Endodermal cell (in vitro differentiated cells): ENCODE measurements around the gene VEGFA. TPM values are rescaled to one million over a fixed set of nuclear protein-coding genes. Genes with fewer than 3 reads are reported as not detected.

Experiments
- DNase-seq: peaks from one replicate; pipeline ENCODE4 v3.0.0-alpha.2; 2017
- H3K27ac ChIP-seq: 2 replicates; pipeline ENCODE4 v1.5.1; 2013; ENCODE audit warnings: mild to moderate bottlenecking, low read depth, low read length, moderate library complexity
- H3K27me3 ChIP-seq: 2 replicates; pipeline ENCODE4 v1.6.1; 2013; ENCODE audit warnings: mild to moderate bottlenecking, low read length, moderate library complexity; ENCODE audit not compliant: insufficient read depth, control insufficient read depth, poor library complexity, severe bottlenecking
- H3K36me3 ChIP-seq: 2 replicates; pipeline ENCODE4 v1.7.0; 2013; ENCODE audit warnings: mild to moderate bottlenecking, low read length, moderate library complexity; ENCODE audit not compliant: control insufficient read depth, insufficient read depth
- H3K4me1 ChIP-seq: one replicate; pipeline ENCODE4 v1.7.0; 2013; ENCODE audit warnings: low read length; ENCODE audit not compliant: control insufficient read depth, insufficient read depth
- H3K4me3 ChIP-seq: 2 replicates; pipeline ENCODE4 v1.5.1; 2013; ENCODE audit warnings: mild to moderate bottlenecking, low read length, moderate library complexity
- H3K9ac ChIP-seq: 2 replicates; pipeline ENCODE4 v1.6.1; 2013; ENCODE audit warnings: mild to moderate bottlenecking, low read length, moderate library complexity; ENCODE audit not compliant: poor library complexity, severe bottlenecking; ENCODE audit errors: extremely low read depth
- H3K9me3 ChIP-seq: 2 replicates; pipeline ENCODE4 v1.6.1; 2013; ENCODE audit warnings: mild to moderate bottlenecking, low read length, moderate library complexity; ENCODE audit not compliant: control insufficient read depth
- H3K27ac Mint-ChIP-seq: 2 replicates; pipeline ENCODE4 v1.8.0; 2020; ENCODE audit warnings: mixed read lengths
- H3K27me3 Mint-ChIP-seq: 2 replicates; pipeline ENCODE4 v1.8.0; 2021; ENCODE audit warnings: mild to moderate bottlenecking, mixed read lengths; ENCODE audit not compliant: insufficient read depth
- H3K36me3 Mint-ChIP-seq: 2 replicates; pipeline ENCODE4 v1.8.0; 2020; ENCODE audit warnings: low read depth, mixed read lengths
- H3K4me1 Mint-ChIP-seq: 2 replicates; pipeline ENCODE4 v1.8.0; 2020; ENCODE audit warnings: mixed read lengths
- H3K4me3 Mint-ChIP-seq: 2 replicates; pipeline ENCODE4 v1.8.0; 2020; ENCODE audit warnings: mild to moderate bottlenecking, moderate library complexity, mixed read lengths
- H3K9me3 Mint-ChIP-seq: 2 replicates; pipeline ENCODE4 v1.8.0; 2020; ENCODE audit warnings: mild to moderate bottlenecking, mixed read lengths
- WGBS, 2 experiments: methylation state at CpG; one replicate each; pipeline versions ENCODE4 v1.1.5 to v1.1.7; 2013; ENCODE audit warnings: missing lambda C conversion rate in 2 of 2, mixed read lengths in 1 of 2; ENCODE audit not compliant: insufficient coverage in 1 of 2, insufficient read length in 1 of 2; 5-methylcytosine and 5-hydroxymethylcytosine counted together
- total RNA-seq, 2 donors: library from RNA; stranded (reverse); fragmentation: NEBNext Ultra II Directional in 1 of 2; extraction: Animal tissue kit (Norgen Biotek cat#: 25700) in 1 of 2; gene quantifications; 2 replicates in 1 of 2; 3 replicates in 1 of 2; pipeline ENCODE4 v1.2.1, GENCODE V29; 2021
- TF ChIP-seq, protein P1 (sequence below): fragments of 200-600 bp; sonication (generic); conservative IDR thresholded peaks from 2 replicates; pipeline ENCODE4 v1.5.0; 2021; ENCODE audit warnings: antibody characterized with exemption, mild to moderate bottlenecking

The VEGFA gene
- total RNA-seq, 2 donors from 2014 or later, result 163 to 254 TPM

DNA sequence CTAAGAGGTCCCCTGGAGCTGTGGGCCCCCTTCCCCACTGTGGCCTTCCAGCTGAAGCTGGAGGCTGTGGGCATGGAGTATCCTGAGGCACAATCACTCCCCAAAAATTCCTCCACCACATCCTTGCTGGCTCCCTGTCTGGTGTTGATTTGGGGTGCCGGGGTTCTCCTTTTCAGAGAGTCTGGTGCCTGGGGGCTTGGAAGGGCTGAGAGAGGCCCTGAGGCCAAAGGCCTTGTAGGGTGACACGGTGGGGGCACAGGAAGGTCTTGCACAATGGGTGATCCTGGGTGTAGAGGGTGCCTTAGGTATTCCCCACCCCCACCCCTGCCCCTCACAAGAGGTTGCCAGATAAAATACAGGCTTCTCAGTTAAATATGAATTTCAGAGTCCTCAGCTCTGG is 33.2 kb upstream of the VEGFA start:
- Histone ChIP-seq H3K27ac (no peak overlapping the region), H3K36me3 (no peaks in the 10 kb centered on the region), H3K9me3 (peaks cover 4% of the 10 kb centered on the region), H3K4me3 (no peak overlapping the region), H3K4me1 (peaks cover 21% of the 10 kb centered on the region), H3K9ac (no peak overlapping the region), H3K27me3 (no peaks in the 10 kb centered on the region)
- TF ChIP-seq, protein P1, sequence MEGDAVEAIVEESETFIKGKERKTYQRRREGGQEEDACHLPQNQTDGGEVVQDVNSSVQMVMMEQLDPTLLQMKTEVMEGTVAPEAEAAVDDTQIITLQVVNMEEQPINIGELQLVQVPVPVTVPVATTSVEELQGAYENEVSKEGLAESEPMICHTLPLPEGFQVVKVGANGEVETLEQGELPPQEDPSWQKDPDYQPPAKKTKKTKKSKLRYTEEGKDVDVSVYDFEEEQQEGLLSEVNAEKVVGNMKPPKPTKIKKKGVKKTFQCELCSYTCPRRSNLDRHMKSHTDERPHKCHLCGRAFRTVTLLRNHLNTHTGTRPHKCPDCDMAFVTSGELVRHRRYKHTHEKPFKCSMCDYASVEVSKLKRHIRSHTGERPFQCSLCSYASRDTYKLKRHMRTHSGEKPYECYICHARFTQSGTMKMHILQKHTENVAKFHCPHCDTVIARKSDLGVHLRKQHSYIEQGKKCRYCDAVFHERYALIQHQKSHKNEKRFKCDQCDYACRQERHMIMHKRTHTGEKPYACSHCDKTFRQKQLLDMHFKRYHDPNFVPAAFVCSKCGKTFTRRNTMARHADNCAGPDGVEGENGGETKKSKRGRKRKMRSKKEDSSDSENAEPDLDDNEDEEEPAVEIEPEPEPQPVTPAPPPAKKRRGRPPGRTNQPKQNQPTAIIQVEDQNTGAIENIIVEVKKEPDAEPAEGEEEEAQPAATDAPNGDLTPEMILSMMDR, result no peak
- WGBS, 2 experiments, result 91% methylated on average over 2 of the region's 2 CpGs; no CpG with 5 or more reads in 1 of the 2 experiments
- Mint-ChIP-seq H3K27ac (no peak overlapping the region), H3K36me3 (no peaks in the 10 kb centered on the region), H3K4me3 (no peak overlapping the region), H3K9me3 (peaks cover 5% of the 10 kb centered on the region), H3K27me3 (no peaks in the 10 kb centered on the region), H3K4me1 (peaks cover 43% of the 10 kb centered on the region)
- DNase-seq, result peak; percentile 28

DNA sequence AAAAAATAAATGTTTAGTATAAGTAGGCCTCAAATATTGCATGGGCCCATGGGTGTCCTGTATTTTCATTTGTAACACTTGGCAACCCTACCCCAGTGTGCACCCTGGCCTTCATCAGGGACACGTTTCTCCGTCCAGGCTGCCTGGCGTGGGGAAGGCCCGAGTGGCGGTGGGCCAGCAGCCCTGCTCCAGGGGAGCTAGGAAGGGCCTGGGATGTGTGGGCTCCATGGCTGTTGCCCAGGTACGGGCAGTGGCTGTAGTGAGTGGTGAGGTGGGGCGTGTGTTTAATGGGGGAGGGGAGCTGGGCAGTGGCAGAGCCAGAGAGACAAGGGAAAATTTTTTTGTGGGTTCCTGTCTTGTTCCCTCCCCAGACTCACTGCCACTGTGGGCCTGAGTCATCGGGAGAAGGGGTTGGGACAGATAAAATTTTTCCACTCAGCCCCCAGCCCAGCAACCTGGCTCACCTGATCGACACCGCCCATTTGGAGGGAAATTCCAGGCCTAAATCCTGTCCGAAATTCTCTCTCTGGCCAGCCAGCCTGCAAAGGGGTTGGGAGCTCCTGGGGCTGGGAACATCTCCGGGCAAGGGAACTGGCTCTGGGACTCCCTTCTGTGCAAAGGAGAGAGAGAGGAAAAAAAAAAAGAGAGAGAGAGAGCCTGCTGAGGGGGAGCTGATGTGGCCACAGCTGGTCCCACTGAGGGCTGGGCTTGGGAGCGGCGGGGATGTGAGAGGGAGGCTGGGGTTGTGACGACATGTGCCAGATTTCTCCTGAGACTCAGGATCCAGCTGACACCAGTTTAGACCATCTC is 32.5 kb upstream of the VEGFA start:
- H3K27me3 ChIP-seq, result no peaks in the 10 kb centered on the region
- H3K4me3 Mint-ChIP-seq, result no peak overlapping the region
- TF ChIP-seq, protein P1, result no peak
- peaks cover 21% of the 10 kb centered on the region for H3K4me1 ChIP-seq
- WGBS, 2 experiments, result 77 to 85% methylated on average over 3 to 15 of the region's 15 CpGs
- H3K27ac Mint-ChIP-seq, result no peak overlapping the region
- H3K4me3 ChIP-seq, result no peak overlapping the region
- no peak overlapping the region for H3K9ac ChIP-seq
- peaks cover 2% of the 10 kb centered on the region for H3K9me3 Mint-ChIP-seq
- no peaks in the 10 kb centered on the region for H3K36me3 ChIP-seq
- peaks cover 44% of the 10 kb centered on the region for H3K4me1 Mint-ChIP-seq
- no peaks in the 10 kb centered on the region for H3K36me3 Mint-ChIP-seq
- no peak overlapping the region for H3K27ac ChIP-seq
- DNase-seq, result peak; percentile 63
- no peaks in the 10 kb centered on the region for H3K9me3 ChIP-seq
- H3K27me3 Mint-ChIP-seq, result no peaks in the 10 kb centered on the region

DNA sequence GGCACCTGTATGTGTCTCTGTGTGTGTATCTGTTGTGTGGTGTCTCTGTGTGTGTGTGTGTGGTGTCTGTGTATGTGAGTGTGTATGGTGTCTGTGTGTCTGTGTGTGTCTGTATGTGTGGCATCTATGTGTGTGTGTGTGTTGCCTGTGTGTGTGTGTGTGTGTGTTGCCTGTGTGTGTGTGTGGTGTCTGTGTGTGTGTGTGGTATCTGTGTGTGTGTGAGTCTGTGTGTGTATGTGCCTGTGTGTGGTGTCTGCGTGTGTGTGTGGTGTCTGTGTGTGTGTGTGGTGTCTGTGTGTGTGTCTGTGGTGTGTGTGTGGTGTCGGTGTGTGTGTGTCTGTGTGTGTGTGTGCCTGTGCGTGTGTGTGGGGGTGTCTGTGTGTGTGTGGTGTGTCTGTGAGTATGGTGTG is 31.7 kb upstream of the VEGFA start:
- TF ChIP-seq, protein P1, result no peak
- Mint-ChIP-seq H3K9me3 (peaks cover 2% of the 10 kb centered on the region), H3K27me3 (no peaks in the 10 kb centered on the region), H3K4me3 (no peak overlapping the region), H3K4me1 (peaks cover 42% of the 10 kb centered on the region), H3K27ac (no peak overlapping the region), H3K36me3 (no peaks in the 10 kb centered on the region)
- WGBS, 2 experiments, result 52% methylated on average over 3 of the region's 3 CpGs; no CpG with 5 or more reads in 1 of the 2 experiments
- DNase-seq, result no peak
- no peaks in the 10 kb centered on the region for H3K9me3 ChIP-seq
- no peak overlapping the region for H3K9ac ChIP-seq
- no peaks in the 10 kb centered on the region for H3K36me3 ChIP-seq
- no peaks in the 10 kb centered on the region for H3K27me3 ChIP-seq
- H3K27ac ChIP-seq, result no peak overlapping the region
- H3K4me3 ChIP-seq, result no peak overlapping the region
- H3K4me1 ChIP-seq, result peaks cover 21% of the 10 kb centered on the region
